OCI-LY1 (cell line): ENCODE data around the gene GRID2IP.
"Not testable (repeated sequence)": the region's sequence is repeated elsewhere in the genome, so short reads cannot be mapped to it uniquely, and the experiment has no call there.

ENCODE experiments used
- H2AFZ ChIP-seq: fragments of 200-600 bp; sonication (generic), shearing (Covaris generic); 2 replicates; pipeline ENCODE4 v1.6.0; 2014; ENCODE audit warnings: antibody characterized with exemption, mild to moderate bottlenecking, low read length
- H3F3A ChIP-seq: fragments of 200-600 bp; sonication (generic), shearing (Covaris generic); 2 replicates; pipeline ENCODE4 v1.6.0; 2014; ENCODE audit warnings: mild to moderate bottlenecking, antibody characterized with exemption, low read length, moderate library complexity; ENCODE audit not compliant: insufficient read depth
- H3K27ac ChIP-seq: fragments of 200-600 bp; sonication (generic); 2 replicates; pipeline ENCODE4 v1.5.1; 2014; ENCODE audit warnings: low read length, mixed run types, mild to moderate bottlenecking, low read depth; ENCODE audit not compliant: poor library complexity, severe bottlenecking
- H3K27me3 ChIP-seq: fragments of 200-600 bp; sonication (generic); 2 replicates; pipeline ENCODE4 v1.6.0; 2014; ENCODE audit warnings: antibody characterized with exemption, mild to moderate bottlenecking, low read length, moderate library complexity; ENCODE audit not compliant: insufficient read depth
- H3K36me3 ChIP-seq: fragments of 200-600 bp; sonication (generic); 2 replicates; pipeline ENCODE4 v1.6.1; 2014; ENCODE audit warnings: mild to moderate bottlenecking, antibody characterized with exemption, low read length, moderate library complexity, mixed read lengths; ENCODE audit not compliant: insufficient read depth
- H3K4me1 ChIP-seq: fragments of 200-600 bp; sonication (generic); 2 replicates; pipeline ENCODE4 v1.5.1; 2014; ENCODE audit warnings: mild to moderate bottlenecking, low read length, moderate library complexity; ENCODE audit not compliant: insufficient read depth, severe bottlenecking
- H3K4me2 ChIP-seq: fragments of 200-600 bp; sonication (generic), shearing (Covaris generic); 2 replicates; pipeline ENCODE4 v1.6.1; 2014; ENCODE audit warnings: low read length
- H3K4me3 ChIP-seq: fragments of 200-600 bp; sonication (generic); 2 replicates; pipeline ENCODE4 v1.5.1; 2014; ENCODE audit warnings: low read length, low read depth, mild to moderate bottlenecking, mixed read lengths; ENCODE audit not compliant: poor library complexity, severe bottlenecking
- H3K79me2 ChIP-seq: fragments of 200-600 bp; shearing (Covaris generic); 2 replicates; pipeline ENCODE4 v1.6.1; 2016; ENCODE audit warnings: mixed run types, low read length, mixed read lengths; ENCODE audit not compliant: insufficient read depth
- H3K9ac ChIP-seq: fragments of 200-600 bp; sonication (generic), shearing (Covaris generic); 2 replicates; pipeline ENCODE4 v1.6.1; 2014; ENCODE audit warnings: mild to moderate bottlenecking, low read length, mixed read lengths
- H3K9me2 ChIP-seq: fragments of 200-600 bp; sonication (generic), shearing (Covaris generic); 2 replicates; pipeline ENCODE4 v1.6.1; 2014; ENCODE audit warnings: low read depth, mild to moderate bottlenecking, low read length, mixed read lengths
- H3K9me3 ChIP-seq: fragments of 200-600 bp; shearing (Covaris generic); 2 replicates; pipeline ENCODE4 v1.6.1; 2014; ENCODE audit warnings: low read length, mixed read lengths
- H4K20me1 ChIP-seq: fragments of 200-600 bp; sonication (generic), shearing (Covaris generic); 2 replicates; pipeline ENCODE4 v1.6.0; 2016; ENCODE audit warnings: mild to moderate bottlenecking, low read length; ENCODE audit not compliant: insufficient read depth
- CTCF ChIP-seq: fragments of 200-600 bp; sonication (generic), shearing (Covaris generic); IDR thresholded peaks from 2 replicates; pipeline ENCODE4 v1.5.1; 2017; ENCODE audit warnings: mild to moderate bottlenecking, antibody characterized with exemption, low read length, moderate library complexity, mixed read lengths
- EZH2 ChIP-seq: fragments of 200-600 bp; sonication (generic), shearing (Covaris generic); IDR thresholded peaks from 2 replicates; pipeline ENCODE4 v1.8.0; 2017; ENCODE audit warnings: borderline replicate concordance, mixed run types, mild to moderate bottlenecking, antibody characterized with exemption, low read length, moderate library complexity, mixed read lengths

GRID2IP gene

GRCh38 chr7:6451224-6451705, 100.0 kb downstream of the GRID2IP start:
- Histone ChIP-seq H3K36me3 (no peaks in the 10 kb centered on the region), H3K4me3 (no peak overlapping the region), H3K9ac (no peak overlapping the region), H3K9me3 (no peaks in the 10 kb centered on the region), H3K4me1 (peaks cover 15% of the 10 kb centered on the region), H4K20me1 (no peaks in the 10 kb centered on the region), H3F3A (no peaks in the 10 kb centered on the region), H3K27ac (no peak overlapping the region), H3K9me2 (no peaks in the 10 kb centered on the region), H2AFZ (no peak overlapping the region), H3K79me2 (no peaks in the 10 kb centered on the region; the same call in none of the 2 replicates), H3K27me3 (no peaks in the 10 kb centered on the region), H3K4me2 (no peak overlapping the region)
- TF ChIP-seq CTCF (no peak), EZH2 (no peak)

DNA sequence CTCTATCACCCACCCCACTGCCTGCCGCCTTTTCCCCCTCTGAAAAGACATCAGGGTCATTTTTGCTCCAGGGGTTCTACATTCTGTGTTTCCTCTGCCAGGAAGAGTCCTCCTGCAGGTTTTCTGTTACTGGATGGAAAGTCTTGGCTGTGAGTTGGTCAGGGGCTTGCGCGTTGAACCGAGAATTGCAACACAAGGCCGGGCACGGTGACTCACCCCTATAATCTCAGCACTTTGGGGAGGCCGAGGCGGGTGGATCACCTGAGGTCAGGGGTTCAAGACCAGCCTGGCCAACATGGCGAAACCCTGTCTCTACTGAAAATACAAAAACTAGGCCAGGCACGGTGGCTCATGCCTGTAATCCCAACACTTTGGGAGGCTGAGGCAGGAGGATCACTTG, 100.7 kb downstream of the GRID2IP start:
- not testable (repeated sequence) for H3K4me2 ChIP-seq, H3K79me2 ChIP-seq, H3K27ac ChIP-seq, H3K4me3 ChIP-seq, H3K36me3 ChIP-seq, H3K27me3 ChIP-seq, H2AFZ ChIP-seq, H4K20me1 ChIP-seq, H3K9ac ChIP-seq, H3K9me3 ChIP-seq, H3F3A ChIP-seq, H3K9me2 ChIP-seq
- peaks cover 15% of the 10 kb centered on the region for H3K4me1 ChIP-seq

DNA sequence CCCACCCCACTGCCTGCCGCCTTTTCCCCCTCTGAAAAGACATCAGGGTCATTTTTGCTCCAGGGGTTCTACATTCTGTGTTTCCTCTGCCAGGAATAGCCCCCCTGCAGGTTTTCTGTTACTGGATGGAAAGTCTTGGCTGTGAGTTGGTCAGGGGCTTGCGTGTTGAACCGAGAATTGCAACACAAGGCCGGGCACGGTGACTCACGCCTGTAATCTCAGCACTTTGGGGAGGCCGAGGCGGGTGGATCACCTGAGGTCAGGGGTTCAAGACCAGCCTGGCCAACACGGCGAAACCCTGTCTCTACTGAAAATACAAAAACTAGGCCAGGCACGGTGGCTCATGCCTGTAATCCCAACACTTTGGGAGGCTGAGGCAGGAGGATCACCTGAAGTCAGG, 101.4 kb downstream of the GRID2IP start:
- H2AFZ ChIP-seq, H3K27me3 ChIP-seq, H3K9me2 ChIP-seq, H3K4me2 ChIP-seq, H3K9ac ChIP-seq, H3K27ac ChIP-seq, H3K9me3 ChIP-seq, H3K79me2 ChIP-seq, H3K4me3 ChIP-seq, H3F3A ChIP-seq, H4K20me1 ChIP-seq: not testable (repeated sequence)
- peaks cover 11% of the 10 kb centered on the region; the same call in 1 of the 2 replicates for H3K36me3 ChIP-seq
- H3K4me1 ChIP-seq: peaks cover 15% of the 10 kb centered on the region

GRCh38 chr7:6448943-6449543, 102.2 kb downstream of the GRID2IP start:
- Histone ChIP-seq H3K9me3 (no peaks in the 10 kb centered on the region), H4K20me1 (no peaks in the 10 kb centered on the region), H3K4me2 (peak overlapping the region; percentile 42; the same call in 1 of the 2 replicates), H3K4me1 (peaks cover 15% of the 10 kb centered on the region), H2AFZ (no peak overlapping the region), H3K4me3 (peak overlapping the region; percentile 85), H3K27me3 (no peaks in the 10 kb centered on the region), H3K79me2 (no peaks in the 10 kb centered on the region; the same call in none of the 2 replicates), H3F3A (no peaks in the 10 kb centered on the region), H3K9me2 (no peaks in the 10 kb centered on the region), H3K9ac (no peak overlapping the region), H3K27ac (no peak overlapping the region), H3K36me3 (peaks cover 19% of the 10 kb centered on the region)
- TF ChIP-seq EZH2 (no peak), CTCF (no peak)
